IMR-90 (cell line): ENCODE data around the gene MSANTD7. TPM values are rescaled to one million over a fixed set of nuclear protein-coding genes. Genes with fewer than 3 reads are reported as not detected.

Source experiments
- ATAC-seq: fragments of 200-7000 bp; cut with Tn5 transposase; 2 replicates; pipeline ENCODE4 v1.9.1; 2020; ENCODE audit warnings: low read depth, mild to moderate bottlenecking, moderate library complexity
- BruUV-seq: library from RNA; stranded (reverse); fragments of 400-500 nt; replicated peaks from 2 replicates; lab custom pipeline; 2021; lab: Mats Ljungman, UMichigan
- CTCF ChIA-PET: fragments of 300-600 bp; formaldehyde crosslinking; extraction: SDS; loops from one replicate; lab custom pipeline; 2021; ENCODE audit warnings: antibody characterized with exemption; lab: Yijun Ruan, JAX
- POLR2A ChIA-PET: fragments of 300-600 bp; sonication (Branson Sonifier 250); formaldehyde crosslinking; loops from one replicate; lab custom pipeline; 2022; ENCODE audit warnings: antibody characterized with exemption; ENCODE audit not compliant: unreplicated experiment; lab: Charles Lee
- DNase-seq: peaks from one replicate; pipeline ENCODE4 v3.0.0; 2013
- H2AFZ ChIP-seq: replicated peaks from 2 replicates; pipeline ENCODE3; 2013; ENCODE audit warnings: low read length, mild to moderate bottlenecking; ENCODE audit not compliant: poor library complexity
- H2AK5ac ChIP-seq: 2 replicates; pipeline ENCODE4 v1.6.1; 2013; ENCODE audit warnings: low read depth, low read length, inconsistent platforms
- H2AK9ac ChIP-seq: replicated peaks from 2 replicates; pipeline ENCODE3; 2013; ENCODE audit warnings: mild to moderate bottlenecking, low read depth, low read length, moderate library complexity; ENCODE audit not compliant: poor library complexity
- H2BK120ac ChIP-seq: 2 replicates; pipeline ENCODE4 v1.6.1; 2013; ENCODE audit warnings: low read depth, low read length, inconsistent platforms
- H2BK15ac ChIP-seq: 3 replicates; pipeline ENCODE4 v1.6.1; 2013; ENCODE audit warnings: low read depth, low read length, inconsistent platforms
- H2BK20ac ChIP-seq: 2 replicates; pipeline ENCODE4 v1.6.1; 2013; ENCODE audit warnings: low read depth, mild to moderate bottlenecking, inconsistent platforms, low read length, moderate library complexity
- H2BK5ac ChIP-seq: 2 replicates; pipeline ENCODE4 v1.6.1; 2013; ENCODE audit warnings: mild to moderate bottlenecking, low read depth, low read length, inconsistent platforms; ENCODE audit not compliant: poor library complexity, severe bottlenecking
- H3K14ac ChIP-seq: replicated peaks from 2 replicates; pipeline ENCODE4 v1.6.1; 2013; ENCODE audit warnings: low read depth, low read length, inconsistent platforms
- H3K18ac ChIP-seq: 2 replicates; pipeline ENCODE4 v1.6.1; 2013; ENCODE audit warnings: low read depth, low read length, control low read depth
- H3K23ac ChIP-seq: 2 replicates; pipeline ENCODE4 v1.6.1; 2013; ENCODE audit warnings: low read depth, low read length, inconsistent platforms
- H3K27ac ChIP-seq: 2 replicates; pipeline ENCODE4 v1.5.1; 2013; ENCODE audit warnings: mild to moderate bottlenecking, control low read depth, low read length; ENCODE audit not compliant: insufficient read depth
- H3K27me3 ChIP-seq: 2 replicates; pipeline ENCODE4 v1.6.1; 2013; ENCODE audit warnings: low read length; ENCODE audit not compliant: control insufficient read depth, insufficient read depth
- H3K36me3 ChIP-seq: 2 replicates; pipeline ENCODE4 v1.6.1; 2013; ENCODE audit warnings: low read length, mixed read lengths; ENCODE audit not compliant: control insufficient read depth, insufficient read depth
- H3K4ac ChIP-seq: 2 replicates; pipeline ENCODE4 v1.6.1; 2013; ENCODE audit warnings: low read depth, low read length, inconsistent platforms
- H3K4me1 ChIP-seq: 2 replicates; pipeline ENCODE4 v1.6.1; 2013; ENCODE audit warnings: low read length, mixed read lengths; ENCODE audit not compliant: control insufficient read depth, insufficient read depth
- H3K4me2 ChIP-seq: 2 replicates; pipeline ENCODE4 v1.6.1; 2013; ENCODE audit warnings: low read depth, mild to moderate bottlenecking, control low read depth, low read length, moderate library complexity
- H3K4me3 ChIP-seq: 2 replicates; pipeline ENCODE4 v1.5.1; 2013; ENCODE audit warnings: low read depth, mild to moderate bottlenecking, control low read depth, low read length, moderate library complexity; ENCODE audit not compliant: insufficient read depth
- H3K56ac ChIP-seq: 2 replicates; pipeline ENCODE4 v1.6.1; 2013; ENCODE audit warnings: low read length, inconsistent platforms; ENCODE audit not compliant: insufficient read depth; ENCODE audit errors: extremely low read depth
- H3K79me1 ChIP-seq, 2 experiments: 2 replicates each; pipeline ENCODE4 v1.6.1; 2013; ENCODE audit warnings: low read length in 2 of 2, inconsistent platforms in 1 of 2, low read depth in 1 of 2
- H3K9ac ChIP-seq: 2 replicates; pipeline ENCODE4 v1.6.1; 2013; ENCODE audit warnings: low read depth, low read length, control low read depth
- H3K9me1 ChIP-seq: 2 replicates; pipeline ENCODE4 v1.6.1; 2013; ENCODE audit warnings: low read length, inconsistent platforms; ENCODE audit not compliant: insufficient read depth
- H3K9me3 ChIP-seq: 2 replicates; pipeline ENCODE4 v1.6.1; 2013; ENCODE audit warnings: low read length; ENCODE audit not compliant: control insufficient read depth, insufficient read depth
- H4K20me1 ChIP-seq: 2 replicates; pipeline ENCODE4 v1.6.1; 2013; ENCODE audit warnings: low read length, inconsistent platforms; ENCODE audit not compliant: insufficient read depth
- H4K5ac ChIP-seq: 2 replicates; pipeline ENCODE4 v1.6.1; 2013; ENCODE audit warnings: mild to moderate bottlenecking, low read depth, low read length, control low read depth
- H4K8ac ChIP-seq, 2 experiments: 2 replicates each; pipeline ENCODE4 v1.6.1; 2013; ENCODE audit warnings: low read depth in 2 of 2, low read length in 2 of 2, control low read depth in 1 of 2, inconsistent platforms in 1 of 2
- H4K91ac ChIP-seq: 2 replicates; pipeline ENCODE4 v1.6.1; 2013; ENCODE audit warnings: low read depth, low read length, inconsistent platforms; ENCODE audit not compliant: insufficient read depth
- CTCF ChIP-seq: conservative IDR thresholded peaks from 2 replicates; pipeline ENCODE4 v1.5.1; 2012; ENCODE audit warnings: mild to moderate bottlenecking, low read depth, low read length, improper control_type of control experiment
- ELK1 ChIP-seq: fragments of 150-350 bp; IDR thresholded peaks from 2 replicates; pipeline ENCODE4 v1.6.1; 2016; ENCODE audit warnings: low read depth, mild to moderate bottlenecking, low read length, moderate library complexity, borderline replicate concordance
- MAZ ChIP-seq: IDR thresholded peaks from 2 replicates; pipeline ENCODE4 v1.6.1; 2012; ENCODE audit warnings: low read depth, mild to moderate bottlenecking, low read length, improper control_type of control experiment, moderate library complexity, borderline replicate concordance
- NFE2L2 ChIP-seq: fragments of 150-350 bp; IDR thresholded peaks from 2 replicates; pipeline ENCODE4 v1.6.1; 2016; ENCODE audit warnings: low read depth, mild to moderate bottlenecking, low read length
- POLR2A ChIP-seq: IDR thresholded peaks from 2 replicates; pipeline ENCODE4 v1.6.1; 2012; ENCODE audit warnings: mild to moderate bottlenecking, low read depth, low read length
- RAD21 ChIP-seq: IDR thresholded peaks from 2 replicates; pipeline ENCODE4 v1.6.1; 2012; ENCODE audit warnings: low read length, improper control_type of control experiment
- RCOR1 ChIP-seq: IDR thresholded peaks from 2 replicates; pipeline ENCODE4 v1.6.1; 2012; ENCODE audit warnings: mild to moderate bottlenecking, low read length, improper control_type of control experiment; ENCODE audit not compliant: insufficient replicate concordance
- USF2 ChIP-seq: fragments of 150-350 bp; IDR thresholded peaks from 2 replicates; pipeline ENCODE4 v1.6.1; 2017; ENCODE audit warnings: mild to moderate bottlenecking, antibody characterized with exemption, low read length, low read depth
- WGBS, 2 experiments: methylation state at CpG; one replicate each; pipeline versions ENCODE4 v1.1.5 to v1.1.7; 2013; ENCODE audit warnings: missing lambda C conversion rate in 2 of 2; ENCODE audit not compliant: insufficient read length in 1 of 2; ENCODE audit errors: extremely low coverage in 2 of 2; 5-methylcytosine and 5-hydroxymethylcytosine counted together
- dilution Hi-C: fragments of 300-500 bp; cut with HindIII; formaldehyde crosslinking; loops from one replicate; pipeline ENCODE4 v1.14.3; 2018; ENCODE audit warnings: low sequenced_read_pairs; ENCODE audit not compliant: unreplicated experiment
- in situ Hi-C: fragments of 300-500 bp; cut with MboI; formaldehyde crosslinking; loops from 3 replicates; pipeline ENCODE4 v1.14.3; 2019; ENCODE audit warnings: low sequenced_read_pairs, inconsistent platforms, mixed read lengths
- intact Hi-C: fragments of 100-400 bp; cut with micrococcal nuclease; formaldehyde crosslinking; loops from 2 replicates; pipeline ENCODE4 v1.10.0; 2022
- polyA plus RNA-seq, 3 experiments: library from polyadenylated mRNA; depleted of rRNA; stranded (reverse); fragments of >200 nt; gene quantifications; 2 replicates each; pipeline ENCODE4 v1.2.3, GENCODE V29; 2012; ENCODE audit warnings: low replicate concordance in 1 of 3
- total RNA-seq: library from RNA; depleted of rRNA; stranded (reverse); fragments of >200 nt; gene quantifications from 2 replicates; pipeline ENCODE4 v1.2.3, GENCODE V29; 2012

The MSANTD7 gene
- total and polyA plus RNA-seq, 2 of the 4 experiments (the other 2 are of a cell fraction): 4.7 to 16.0 TPM

- Histone ChIP-seq H3K23ac (no peak overlapping the region), H3K14ac (no peak overlapping the region), H3K4ac (no peak overlapping the region), H3K9me1 (no peaks in the 10 kb centered on the region), H3K4me1 (no peaks in the 10 kb centered on the region), H2BK15ac (no peak overlapping the region), H2BK5ac (no peak overlapping the region), H3K79me1 (no peaks in the 10 kb centered on the region), H2AK5ac (no peak overlapping the region), H3K56ac (no peak overlapping the region), H3K36me3 (no peaks in the 10 kb centered on the region), H2BK120ac (no peak overlapping the region), H4K5ac (no peak overlapping the region), H2AFZ (no peak overlapping the region), H3K27ac (no peak overlapping the region), H3K4me3 (no peak overlapping the region), H2AK9ac (no peak overlapping the region), H3K18ac (no peak overlapping the region), H3K27me3 (peaks cover 18% of the 10 kb centered on the region), H4K8ac (no peak overlapping the region), H4K20me1 (no peaks in the 10 kb centered on the region), H3K9ac (no peak overlapping the region), H2BK20ac (no peak overlapping the region), H3K9me3 (no peaks in the 10 kb centered on the region), H3K4me2 (no peak overlapping the region), H4K91ac (no peak overlapping the region)
- CTCF ChIA-PET: interaction anchor here (0.5 kb wide), 1 partner anchor 13 kb away, joined by 5 read pairs; no protein-coding TSS in a partner anchor
- POLR2A ChIA-PET: no interaction called here
- in situ Hi-C loops (loop anchor here (25.0 kb wide), 1 partner anchor 613 kb away; no protein-coding TSS in a partner anchor), intact Hi-C loops (no loop called here), dilution Hi-C loops (no loop called here)
- no peak for TF ChIP-seq MAZ
- no peak for TF ChIP-seq POLR2A
- TF ChIP-seq RAD21: no peak
- no peak for TF ChIP-seq RCOR1
- TF ChIP-seq ELK1: no peak
- no peak for TF ChIP-seq NFE2L2
- TF ChIP-seq USF2: no peak
- TF ChIP-seq CTCF: no peak
- no TSS peak for BruUV-seq
- no CpG with 5 or more reads among the region's 1 CpG for whole genome bisulfite sequencing, 2 experiments
- DNase-seq (no peak), ATAC-seq (no peak)
Measured at GRCh38 chr10:14800397-14800796, 37.7 kb upstream of the MSANTD7 start.
